ENCODE measurements around the gene POLQ. TPM values are rescaled to one million over a fixed set of nuclear protein-coding genes. Genes with fewer than 3 reads are reported as not detected.

The POLQ gene
- total and polyA plus RNA-seq, 8 donors, result 0.15 to 6.4 (median 0.58) TPM

- H3K27me3 ChIP-seq, result no peaks in the 10 kb centered on the region
- H3K9me3 ChIP-seq, result no peaks in the 10 kb centered on the region
- TF ChIP-seq, protein P1, sequence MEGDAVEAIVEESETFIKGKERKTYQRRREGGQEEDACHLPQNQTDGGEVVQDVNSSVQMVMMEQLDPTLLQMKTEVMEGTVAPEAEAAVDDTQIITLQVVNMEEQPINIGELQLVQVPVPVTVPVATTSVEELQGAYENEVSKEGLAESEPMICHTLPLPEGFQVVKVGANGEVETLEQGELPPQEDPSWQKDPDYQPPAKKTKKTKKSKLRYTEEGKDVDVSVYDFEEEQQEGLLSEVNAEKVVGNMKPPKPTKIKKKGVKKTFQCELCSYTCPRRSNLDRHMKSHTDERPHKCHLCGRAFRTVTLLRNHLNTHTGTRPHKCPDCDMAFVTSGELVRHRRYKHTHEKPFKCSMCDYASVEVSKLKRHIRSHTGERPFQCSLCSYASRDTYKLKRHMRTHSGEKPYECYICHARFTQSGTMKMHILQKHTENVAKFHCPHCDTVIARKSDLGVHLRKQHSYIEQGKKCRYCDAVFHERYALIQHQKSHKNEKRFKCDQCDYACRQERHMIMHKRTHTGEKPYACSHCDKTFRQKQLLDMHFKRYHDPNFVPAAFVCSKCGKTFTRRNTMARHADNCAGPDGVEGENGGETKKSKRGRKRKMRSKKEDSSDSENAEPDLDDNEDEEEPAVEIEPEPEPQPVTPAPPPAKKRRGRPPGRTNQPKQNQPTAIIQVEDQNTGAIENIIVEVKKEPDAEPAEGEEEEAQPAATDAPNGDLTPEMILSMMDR (IDR thresholded peaks at IDR 0.05), result no peak
- TF ChIP-seq POLR2A (IDR thresholded peaks at IDR 0.05) (no peak), POLR2AphosphoS5 (IDR thresholded peaks at IDR 0.05) (no peak), EP300 (IDR thresholded peaks at IDR 0.05) (no peak)
- H3K4me3 ChIP-seq, result no peak overlapping the region
- 92 to 98% (median 97%) methylated on average over 1 of the region's 1 CpG for WGBS, 5 donors
- H3K27ac ChIP-seq, result no peak overlapping the region
- no peaks in the 10 kb centered on the region for H3K4me1 ChIP-seq
- DNase-seq, result no peak
- intact Hi-C loops (cut with DNase I; ENCODE audit: low total_unique reads), result no loop called here
- no peaks in the 10 kb centered on the region for H3K36me3 ChIP-seq
These were observed 62.5 kb downstream of the POLQ start for GRCh38 chr3:121483290-121483689.

- intact Hi-C loops (cut with DNase I; ENCODE audit: low total_unique reads), result no loop called here
- no peak for DNase-seq
- Histone ChIP-seq H3K4me3 (no peak overlapping the region), H3K36me3 (no peaks in the 10 kb centered on the region), H3K4me1 (no peaks in the 10 kb centered on the region), H3K9me3 (no peaks in the 10 kb centered on the region), H3K27me3 (no peaks in the 10 kb centered on the region), H3K27ac (no peak overlapping the region)
- TF ChIP-seq POLR2AphosphoS5 (IDR thresholded peaks at IDR 0.05) (no peak), EP300 (IDR thresholded peaks at IDR 0.05) (no peak), POLR2A (IDR thresholded peaks at IDR 0.05) (no peak)
- TF ChIP-seq, protein P1 (IDR thresholded peaks at IDR 0.05), result no peak
- 88 to 97% (median 96%) methylated on average over 1 of the region's 1 CpG for WGBS, 5 donors
These were observed 63.1 kb downstream of the POLQ start for GRCh38 chr3:121482660-121483059.

DNA sequence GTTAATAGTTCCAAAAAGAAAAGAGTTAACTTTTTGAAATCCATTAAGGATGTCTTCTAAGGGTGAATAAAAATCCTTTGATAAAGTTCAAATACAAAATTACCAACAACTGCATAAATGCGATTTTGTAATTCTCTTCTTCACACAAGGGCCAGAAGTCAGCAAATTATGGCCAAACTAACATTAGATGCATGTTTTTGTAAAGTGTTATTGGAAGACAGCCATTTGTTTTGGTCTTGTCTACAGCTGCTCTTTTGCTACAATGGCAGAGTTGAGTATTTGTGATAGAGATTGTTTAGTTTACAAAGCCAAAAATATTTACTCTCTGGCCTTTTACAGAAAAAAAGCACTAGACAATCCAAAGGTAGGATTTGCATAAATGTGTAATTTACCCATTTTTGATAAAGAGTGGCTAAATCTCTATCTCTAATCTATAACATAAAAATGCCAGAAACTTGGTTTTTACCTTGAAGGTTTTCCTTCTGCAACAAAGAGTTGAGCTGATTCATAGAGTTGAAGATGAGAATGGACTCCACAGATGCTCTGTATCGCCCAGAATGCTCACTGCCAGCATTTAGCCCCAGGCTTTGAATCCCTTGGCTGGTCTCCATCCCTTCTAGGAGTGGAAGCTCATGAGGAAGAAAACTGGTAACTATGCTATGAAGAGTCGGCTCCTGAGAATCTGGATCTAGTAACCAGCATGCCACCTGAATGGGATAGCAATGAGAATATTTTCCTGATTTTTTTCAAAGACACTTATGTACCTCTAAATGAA is 64.5 kb downstream of the POLQ start:
- Histone ChIP-seq H3K27me3 (no peaks in the 10 kb centered on the region), H3K36me3 (no peaks in the 10 kb centered on the region), H3K4me3 (no peak overlapping the region), H3K9me3 (no peaks in the 10 kb centered on the region), H3K27ac (no peak overlapping the region), H3K4me1 (no peaks in the 10 kb centered on the region)
- DNase-seq, result peak in 1 of 2 donors; percentile 13
- intact Hi-C loops (cut with DNase I; ENCODE audit: low total_unique reads), result no loop called here
- no peak for TF ChIP-seq POLR2AphosphoS5 (IDR thresholded peaks at IDR 0.05)
- TF ChIP-seq POLR2A (IDR thresholded peaks at IDR 0.05), result no peak
- TF ChIP-seq, protein P1 (IDR thresholded peaks at IDR 0.05), result no peak
- TF ChIP-seq EP300 (IDR thresholded peaks at IDR 0.05), result no peak
- WGBS, 5 donors, result 79 to 92% (median 82%) methylated on average over 3 of the region's 3 CpGs

DNA sequence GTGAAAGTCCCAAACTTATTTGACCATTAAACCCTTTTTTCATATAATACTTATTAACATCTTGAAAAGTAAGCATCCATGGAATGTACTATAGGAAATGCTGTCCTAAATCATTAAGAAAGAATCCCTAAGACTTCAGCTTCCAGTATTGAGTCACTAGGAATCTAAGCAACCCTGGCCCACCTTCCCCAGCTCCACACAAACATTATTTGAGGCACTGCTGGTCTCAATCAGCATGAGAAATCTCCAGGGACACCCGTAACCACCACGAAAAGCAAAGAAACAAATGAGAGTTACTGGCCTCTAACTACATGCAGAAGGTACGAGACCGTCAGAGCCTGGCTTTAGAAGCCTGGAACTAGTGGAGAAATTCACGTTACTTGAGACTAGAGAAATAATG is 68.2 kb downstream of the POLQ start:
- no peak for TF ChIP-seq EP300 (IDR thresholded peaks at IDR 0.05)
- no peak for TF ChIP-seq POLR2A (IDR thresholded peaks at IDR 0.05)
- TF ChIP-seq, protein P1 (IDR thresholded peaks at IDR 0.05), result no peak
- no peak for TF ChIP-seq POLR2AphosphoS5 (IDR thresholded peaks at IDR 0.05)
- H3K9me3 ChIP-seq, result no peaks in the 10 kb centered on the region
- H3K27ac ChIP-seq, result no peak overlapping the region
- intact Hi-C loops (cut with DNase I; ENCODE audit: low total_unique reads), result no loop called here
- WGBS, 5 donors, result 92 to 97% (median 95%) methylated on average over 5 of the region's 5 CpGs
- H3K4me3 ChIP-seq, result no peak overlapping the region
- H3K4me1 ChIP-seq, result no peaks in the 10 kb centered on the region
- H3K36me3 ChIP-seq, result no peaks in the 10 kb centered on the region
- H3K27me3 ChIP-seq, result no peaks in the 10 kb centered on the region
- no peak for DNase-seq
